GM12878 (cell line): ENCODE data around the gene LDB2. TPM values are rescaled to one million over a fixed set of nuclear protein-coding genes. Genes with fewer than 3 reads are reported as not detected.

Source experiments
- ATAC-seq: fragments of 200-7000 bp; cut with Tn5 transposase; 3 replicates; pipeline ENCODE4 v1.9.1; 2020; ENCODE audit warnings: mild to moderate bottlenecking, moderate library complexity
- BruUV-seq: library from RNA; stranded (reverse); fragments of 400-500 nt; replicated peaks from 2 replicates; lab custom pipeline; 2021; lab: Mats Ljungman, UMichigan
- CTCF ChIA-PET: fragments of 300-600 bp; sonication (Branson Sonifier 250); formaldehyde crosslinking; extraction: SDS; loops from one replicate; lab custom pipeline; 2021; ENCODE audit warnings: inconsistent platforms; lab: Yijun Ruan, JAX
- POLR2A ChIA-PET: fragments of 350-600 bp; formaldehyde crosslinking; extraction: SDS; loops from one replicate; lab custom pipeline; 2021; ENCODE audit warnings: inconsistent platforms; lab: Charles Lee
- RAD21 ChIA-PET: fragments of 300-600 bp; sonication (Branson Sonifier 250); formaldehyde crosslinking; loops from one replicate; lab custom pipeline; 2023; ENCODE audit warnings: antibody characterized with exemption; ENCODE audit not compliant: unreplicated experiment; lab: Charles Lee
- SMC1A ChIA-PET: fragments of 300-600 bp; sonication (Branson Sonifier 250); formaldehyde crosslinking; loops from one replicate; lab custom pipeline; 2023; ENCODE audit not compliant: unreplicated experiment, uncharacterized antibody; lab: Charles Lee
- DNase-seq: peaks from one replicate; pipeline ENCODE4 v3.0.0-alpha.2; 2011; ENCODE audit warnings: low read depth, low spot score
- FAIRE-seq: peaks from 3 replicates; lab custom pipeline; 2011; peaks lifted over from hg19 to GRCh38; lab: Jason Lieb, UNC
- H2AFZ ChIP-seq: 2 replicates; pipeline ENCODE4 v1.6.0; 2011; ENCODE audit warnings: low read depth, low read length, control low read depth; ENCODE audit not compliant: control insufficient read depth
- H3K27ac ChIP-seq: 2 replicates; pipeline ENCODE4 v1.5.1; 2011; ENCODE audit warnings: control low read depth; ENCODE audit not compliant: control insufficient read depth, insufficient read depth
- H3K27me3 ChIP-seq, 2 experiments: replicated peaks in 1 of 2; 2 replicates each; pipeline versions ENCODE4 v1.6.0 to v1.6.1; 2011; ENCODE audit warnings: low read length in 1 of 2; ENCODE audit not compliant: control insufficient read depth in 2 of 2, insufficient read depth in 2 of 2
- H3K36me3 ChIP-seq, 2 experiments: 2 replicates each; pipeline ENCODE4 v1.5.1; 2011; ENCODE audit warnings: low read length in 1 of 2; ENCODE audit not compliant: control insufficient read depth in 2 of 2, insufficient read depth in 2 of 2
- H3K4me1 ChIP-seq: 2 replicates; pipeline ENCODE4 v1.6.1; 2011; ENCODE audit warnings: mild to moderate bottlenecking, low read length, moderate library complexity, mixed read lengths; ENCODE audit not compliant: control insufficient read depth, insufficient read depth
- H3K4me2 ChIP-seq: 2 replicates; pipeline ENCODE4 v1.6.0; 2011; ENCODE audit warnings: control low read depth; ENCODE audit not compliant: control insufficient read depth, insufficient read depth
- H3K4me3 ChIP-seq: fragments of 200-600 bp; sonication (generic); 2 replicates; pipeline ENCODE4 v1.5.1; 2016
- H3K79me2 ChIP-seq: 2 replicates; pipeline ENCODE4 v1.6.0; 2011; ENCODE audit warnings: low read length; ENCODE audit not compliant: control insufficient read depth, insufficient read depth
- H3K9ac ChIP-seq: 2 replicates; pipeline ENCODE4 v1.8.0; 2011; ENCODE audit warnings: low read length, control low read depth, mixed read lengths; ENCODE audit not compliant: control insufficient read depth, insufficient read depth
- H3K9me3 ChIP-seq: replicated peaks from 3 replicates; pipeline ENCODE4 v1.5.1; 2011; ENCODE audit warnings: mild to moderate bottlenecking, low read length; ENCODE audit not compliant: control insufficient read depth, insufficient read depth
- H4K20me1 ChIP-seq: 2 replicates; pipeline ENCODE4 v1.6.0; 2011; ENCODE audit not compliant: control insufficient read depth, insufficient read depth
- BMI1 ChIP-seq: fragments of 450-650 bp; IDR thresholded peaks from 2 replicates; pipeline ENCODE4 v1.6.1; 2016; ENCODE audit warnings: mild to moderate bottlenecking, moderate library complexity, borderline replicate concordance
- CHD1 ChIP-seq: IDR thresholded peaks from 2 replicates; pipeline ENCODE4 v1.6.1; 2012; ENCODE audit warnings: low read depth, low read length, improper control_type of control experiment
- FOXM1 ChIP-seq: IDR thresholded peaks from 2 replicates; pipeline ENCODE4 v1.6.1; 2012; ENCODE audit warnings: low read depth, mild to moderate bottlenecking, inconsistent platforms, low read length, moderate library complexity
- KLF5 ChIP-seq: fragments of 450-650 bp; IDR thresholded peaks from 2 replicates; pipeline ENCODE4 v1.6.1; 2014; ENCODE audit warnings: mild to moderate bottlenecking; ENCODE audit not compliant: partially characterized antibody
- NR2C1 ChIP-seq: fragments of 450-650 bp; IDR thresholded peaks from 2 replicates; pipeline ENCODE4 v1.6.1; 2017; ENCODE audit warnings: antibody characterized with exemption, mild to moderate bottlenecking, moderate library complexity
- SKIL ChIP-seq: fragments of 450-650 bp; IDR thresholded peaks from 2 replicates; pipeline ENCODE4 v1.6.1; 2017; ENCODE audit warnings: mild to moderate bottlenecking, low read depth, inconsistent platforms; ENCODE audit not compliant: poor library complexity, severe bottlenecking
- ZNF384 ChIP-seq: IDR thresholded peaks from 2 replicates; pipeline ENCODE4 v1.6.1; 2012; ENCODE audit warnings: low read depth, mild to moderate bottlenecking, low read length, improper control_type of control experiment, borderline replicate concordance
- ZSCAN29 ChIP-seq: fragments of 450-650 bp; IDR thresholded peaks from 2 replicates; pipeline ENCODE4 v1.6.1; 2017; ENCODE audit warnings: mild to moderate bottlenecking, moderate library complexity
- WGBS: methylation state at CpG from one replicate; pipeline ENCODE4 v1.1.6; 2016; ENCODE audit warnings: low lambda C conversion rate; ENCODE audit not compliant: insufficient replicate concordance, insufficient coverage; ENCODE audit errors: missing lambda C conversion rate; 5-methylcytosine and 5-hydroxymethylcytosine counted together
- in situ Hi-C: fragments of 300-500 bp; cut with MboI; formaldehyde crosslinking; loops from 9 replicates; pipeline ENCODE4 v1.14.3; 2018; ENCODE audit warnings: mixed read lengths
- intact Hi-C: fragments of 100-400 bp; cut with micrococcal nuclease; formaldehyde crosslinking; loops from one replicate; pipeline ENCODE4 v1.14.2; 2022; ENCODE audit not compliant: unreplicated experiment
- polyA plus RNA-seq, 11 experiments: library from polyadenylated mRNA; depleted of rRNA in 4 of 11; unstranded in 6 of 11; stranded (reverse) in 5 of 11; fragments of >200 nt; fragmentation: Nextera tagmentation in 4 of 11; fragmentation: Illumina TruSeq in 1 of 11; extraction: Ambion mirVana in 4 of 11; extraction: Trizol in 1 of 11; gene quantifications; 1 replicate in 1 of 11; 2 replicates in 10 of 11; pipeline versions ENCODE4 v1.2.1 to v1.2.3, GENCODE V29; 2011 to 2016; ENCODE audit warnings: inconsistent platforms in 2 of 11, missing spikeins in 2 of 11, low read depth in 1 of 11
- total RNA-seq, 4 experiments: library from RNA; depleted of rRNA in 3 of 4; stranded (reverse); fragments of >200 nt in 3 of 4; fragmentation: Illumina TruSeq in 1 of 4; extraction: Trizol in 1 of 4; gene quantifications; 2 replicates each; pipeline versions ENCODE4 v1.2.1 to v1.2.3, GENCODE V29; 2013 to 2021

LDB2 gene
- total and polyA plus RNA-seq, 10 of the 15 experiments (the other 5 are each of a cell fraction or from before 2014, with no cell fraction given): 0.15 TPM; not detected in 9

GRCh38 chr4:16758255-16758654, 140.2 kb downstream of the LDB2 start (continued):
- TF ChIP-seq ZNF384 (no peak), KLF5 (no peak), SKIL (no peak), CHD1 (no peak), ZSCAN29 (no peak)

DNA sequence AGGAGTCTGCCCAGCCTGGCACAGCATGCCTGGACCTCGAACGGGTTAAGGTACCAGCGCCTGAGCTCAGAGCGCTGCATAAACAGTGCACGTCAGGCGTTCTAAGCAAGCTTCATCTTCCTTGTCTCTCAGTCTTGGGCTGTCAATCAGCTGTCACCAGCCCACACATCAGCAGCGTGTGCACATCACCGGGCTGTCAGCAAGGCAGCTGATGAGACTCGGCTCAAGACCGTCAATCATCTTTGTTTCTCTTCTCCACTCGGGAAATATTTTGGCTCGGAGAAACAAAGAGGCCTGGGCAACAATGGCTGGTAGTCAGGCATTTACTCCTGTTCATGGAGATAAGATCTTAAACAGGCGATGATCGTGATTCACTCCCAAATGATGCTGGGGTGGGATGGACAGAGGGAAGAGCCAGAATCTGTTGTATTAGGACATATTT, 141.3 kb downstream of the LDB2 start:
- Histone ChIP-seq H2AFZ (no peak overlapping the region), H3K4me1 (no peaks in the 10 kb centered on the region), H3K27me3 (no peaks in the 10 kb centered on the region), H3K9me3 (no peaks in the 10 kb centered on the region), H3K36me3 (no peaks in the 10 kb centered on the region), H3K79me2 (no peaks in the 10 kb centered on the region), H3K27ac (no peak overlapping the region), H3K4me3 (no peak overlapping the region), H4K20me1 (no peaks in the 10 kb centered on the region), H3K4me2 (no peak overlapping the region), H3K9ac (no peak overlapping the region)
- intact Hi-C loops: no loop called here
- BruUV-seq: no TSS peak
- 49% methylated on average over 14 of the region's 14 CpGs for WGBS
- ChIA-PET POLR2A (no interaction called here), SMC1A (interaction anchor here (1.1 kb wide), 1 partner anchor 15 kb away, joined by 5 read pairs; no protein-coding TSS in a partner anchor), CTCF (interaction anchor here (1.0 to 1.2 kb wide), 2 partner anchors 9 to 37 kb away, joined by 3 to 4 read pairs; no protein-coding TSS in a partner anchor), RAD21 (no interaction called here)
- TF ChIP-seq FOXM1 (no peak), BMI1 (no peak), NR2C1 (no peak)
- in situ Hi-C loops: no loop called here
- ATAC-seq (no peak), DNase-seq (no peak), FAIRE-seq (no peak)
